ENCODE measurements around the gene XAF1.

Gene XAF1

GRCh38 chr17:6779411-6779810 lies 23.6 kb downstream of the XAF1 start:
- TF ChIP-seq, protein P1, sequence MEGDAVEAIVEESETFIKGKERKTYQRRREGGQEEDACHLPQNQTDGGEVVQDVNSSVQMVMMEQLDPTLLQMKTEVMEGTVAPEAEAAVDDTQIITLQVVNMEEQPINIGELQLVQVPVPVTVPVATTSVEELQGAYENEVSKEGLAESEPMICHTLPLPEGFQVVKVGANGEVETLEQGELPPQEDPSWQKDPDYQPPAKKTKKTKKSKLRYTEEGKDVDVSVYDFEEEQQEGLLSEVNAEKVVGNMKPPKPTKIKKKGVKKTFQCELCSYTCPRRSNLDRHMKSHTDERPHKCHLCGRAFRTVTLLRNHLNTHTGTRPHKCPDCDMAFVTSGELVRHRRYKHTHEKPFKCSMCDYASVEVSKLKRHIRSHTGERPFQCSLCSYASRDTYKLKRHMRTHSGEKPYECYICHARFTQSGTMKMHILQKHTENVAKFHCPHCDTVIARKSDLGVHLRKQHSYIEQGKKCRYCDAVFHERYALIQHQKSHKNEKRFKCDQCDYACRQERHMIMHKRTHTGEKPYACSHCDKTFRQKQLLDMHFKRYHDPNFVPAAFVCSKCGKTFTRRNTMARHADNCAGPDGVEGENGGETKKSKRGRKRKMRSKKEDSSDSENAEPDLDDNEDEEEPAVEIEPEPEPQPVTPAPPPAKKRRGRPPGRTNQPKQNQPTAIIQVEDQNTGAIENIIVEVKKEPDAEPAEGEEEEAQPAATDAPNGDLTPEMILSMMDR (conservative IDR thresholded peaks at IDR 0.05; ENCODE audit: low read depth, low read length) = no peak
- no peak overlapping the region for H3K4me3 ChIP-seq (IDR thresholded peaks at IDR 0.05; ENCODE audit: insufficient read depth, low read depth, low read length)

DNA sequence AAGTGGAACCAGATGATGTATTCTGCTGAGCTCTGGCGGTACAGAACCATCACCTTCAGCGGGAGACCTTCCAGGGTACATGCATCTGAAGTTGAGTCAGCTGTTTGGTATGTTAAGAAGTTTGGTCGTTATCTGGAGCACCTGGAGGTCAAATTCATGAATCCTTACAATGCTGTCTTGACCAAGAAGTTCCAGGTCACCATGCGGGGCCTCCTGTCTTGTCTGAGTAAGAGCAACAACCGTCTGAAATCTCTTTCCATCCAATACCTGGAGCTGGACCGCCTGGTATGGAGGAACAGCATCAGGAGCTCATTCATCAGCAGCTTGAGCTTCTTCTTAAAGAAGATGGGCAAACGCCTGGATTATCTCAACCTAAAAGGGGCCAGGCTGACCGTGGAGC lies 24.2 kb downstream of the XAF1 start:
- H3K4me2 ChIP-seq = no peak overlapping the region
- no peaks in the 10 kb centered on the region for H3K4me1 ChIP-seq (ENCODE audit: low read depth, poor library complexity, severe bottlenecking)
- no peak overlapping the region for H3K27ac ChIP-seq
- no peak overlapping the region for H3K9ac ChIP-seq
- no peaks in the 10 kb centered on the region for H3K36me3 ChIP-seq (ENCODE audit: insufficient read depth)
- TF ChIP-seq, protein P1 (conservative IDR thresholded peaks at IDR 0.05; ENCODE audit: low read depth, low read length) = no peak
- H3K27me3 ChIP-seq (ENCODE audit: insufficient read depth, low read depth) = no peaks in the 10 kb centered on the region
- no peak overlapping the region for H3K4me3 ChIP-seq (IDR thresholded peaks at IDR 0.05; ENCODE audit: insufficient read depth, low read depth, low read length)
- H4K20me1 ChIP-seq (ENCODE audit: insufficient read depth) = no peaks in the 10 kb centered on the region
- H3K79me2 ChIP-seq (ENCODE audit: insufficient read depth, low read depth) = no peaks in the 10 kb centered on the region
- H2AFZ ChIP-seq (ENCODE audit: low read depth) = no peak overlapping the region

More at GRCh38 chr17:6779411-6779810, 23.6 kb downstream of the XAF1 start:
- Histone ChIP-seq H3K79me2 (ENCODE audit: insufficient read depth, low read depth) (no peaks in the 10 kb centered on the region), H3K27ac (no peak overlapping the region), H3K27me3 (ENCODE audit: insufficient read depth, low read depth) (no peaks in the 10 kb centered on the region), H2AFZ (ENCODE audit: low read depth) (no peak overlapping the region), H4K20me1 (ENCODE audit: insufficient read depth) (no peaks in the 10 kb centered on the region), H3K4me2 (no peak overlapping the region), H3K4me1 (ENCODE audit: low read depth, poor library complexity, severe bottlenecking) (no peaks in the 10 kb centered on the region), H3K36me3 (ENCODE audit: insufficient read depth) (no peaks in the 10 kb centered on the region), H3K9ac (no peak overlapping the region)

- no peak overlapping the region for H3K27ac ChIP-seq
- no peaks in the 10 kb centered on the region for H3K27me3 ChIP-seq (ENCODE audit: insufficient read depth, low read depth)
- H4K20me1 ChIP-seq (ENCODE audit: insufficient read depth) = no peaks in the 10 kb centered on the region
- H3K4me2 ChIP-seq = no peak overlapping the region
- no peaks in the 10 kb centered on the region for H3K79me2 ChIP-seq (ENCODE audit: insufficient read depth, low read depth)
- H3K4me1 ChIP-seq (ENCODE audit: low read depth, poor library complexity, severe bottlenecking) = no peaks in the 10 kb centered on the region
- no peak overlapping the region for H3K4me3 ChIP-seq (IDR thresholded peaks at IDR 0.05; ENCODE audit: insufficient read depth, low read depth, low read length)
- TF ChIP-seq, protein P1 (conservative IDR thresholded peaks at IDR 0.05; ENCODE audit: low read depth, low read length) = no peak
- no peak overlapping the region for H2AFZ ChIP-seq (ENCODE audit: low read depth)
- no peak overlapping the region for H3K9ac ChIP-seq
- no peaks in the 10 kb centered on the region for H3K36me3 ChIP-seq (ENCODE audit: insufficient read depth)
Observed at GRCh38 chr17:6780886-6781285, 25.0 kb downstream of the XAF1 start.

- TF ChIP-seq, protein P1 (conservative IDR thresholded peaks at IDR 0.05; ENCODE audit: low read depth, low read length) = no peak
- H3K9ac ChIP-seq = no peak overlapping the region
- H3K4me3 ChIP-seq (IDR thresholded peaks at IDR 0.05; ENCODE audit: insufficient read depth, low read depth, low read length) = no peak overlapping the region
- no peaks in the 10 kb centered on the region for H3K79me2 ChIP-seq (ENCODE audit: insufficient read depth, low read depth)
- H2AFZ ChIP-seq (ENCODE audit: low read depth) = no peak overlapping the region
- H3K27ac ChIP-seq = no peak overlapping the region
- H4K20me1 ChIP-seq (ENCODE audit: insufficient read depth) = no peaks in the 10 kb centered on the region
- no peaks in the 10 kb centered on the region for H3K36me3 ChIP-seq (ENCODE audit: insufficient read depth)
- no peak overlapping the region for H3K4me2 ChIP-seq
- H3K4me1 ChIP-seq (ENCODE audit: low read depth, poor library complexity, severe bottlenecking) = no peaks in the 10 kb centered on the region
- no peaks in the 10 kb centered on the region for H3K27me3 ChIP-seq (ENCODE audit: insufficient read depth, low read depth)
Observed at GRCh38 chr17:6782244-6782643, 26.4 kb downstream of the XAF1 start.
